LoVo (cell line): ENCODE data around the gene PTGR1.
"Not testable (repeated sequence)": the region's sequence is repeated elsewhere in the genome, so short reads cannot be mapped to it uniquely, and the experiment has no call there.

Source experiments
- DNase-seq: peaks from one replicate; pipeline ENCODE4 v3.0.0-alpha.2; 2016; ENCODE audit warnings: low spot score

PTGR1 gene

DNA sequence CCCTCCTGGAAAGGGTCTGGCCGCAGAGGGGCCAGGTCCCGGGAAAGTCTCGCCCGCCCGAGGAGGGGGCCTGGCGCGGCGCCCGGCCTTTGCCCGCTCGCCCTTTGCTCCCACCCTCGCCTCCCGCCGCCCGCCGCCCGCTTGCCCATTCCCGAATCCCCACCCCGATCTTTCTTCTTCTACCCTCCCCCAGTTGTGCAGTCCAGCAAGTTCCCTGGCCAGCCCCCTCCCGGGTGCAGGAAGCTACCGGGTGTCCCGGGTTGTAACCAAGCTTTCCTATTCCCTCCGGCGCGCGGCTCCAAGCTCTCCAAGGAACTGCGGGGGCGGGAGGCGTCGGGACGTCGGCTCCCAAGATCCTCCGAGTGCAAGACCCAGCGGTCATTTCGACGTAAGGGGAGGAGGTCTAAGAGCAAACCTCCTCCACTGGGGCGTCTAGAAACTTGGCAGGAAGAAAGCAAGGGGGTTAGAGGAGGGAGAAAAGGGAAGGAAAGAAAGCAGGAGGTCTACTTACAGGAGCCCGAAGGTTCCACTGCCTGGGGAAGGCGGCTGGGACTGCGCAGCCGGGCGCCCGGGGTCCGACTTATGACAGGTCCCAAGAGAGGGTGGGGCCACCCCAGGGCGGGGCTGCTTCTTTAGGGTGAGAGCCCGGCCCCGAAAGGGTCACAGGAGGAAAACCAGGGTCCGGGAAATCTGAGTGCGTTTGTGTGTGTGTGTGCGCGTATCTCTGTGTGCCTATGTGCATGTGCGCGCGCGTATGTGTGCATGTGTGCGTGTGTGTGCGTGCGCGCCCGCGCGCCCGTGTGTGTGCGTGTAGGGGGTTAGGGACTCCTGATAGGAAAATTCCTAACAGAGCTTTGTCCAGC, at the start of gene PTGR1:
PTGR1 (minus strand) TSS at position 556 of the 863 bp plus-strand sequence. CDS start 2,225 bp downstream, outside the sequence.
- DNase-seq, result peak; percentile 20

DNA sequence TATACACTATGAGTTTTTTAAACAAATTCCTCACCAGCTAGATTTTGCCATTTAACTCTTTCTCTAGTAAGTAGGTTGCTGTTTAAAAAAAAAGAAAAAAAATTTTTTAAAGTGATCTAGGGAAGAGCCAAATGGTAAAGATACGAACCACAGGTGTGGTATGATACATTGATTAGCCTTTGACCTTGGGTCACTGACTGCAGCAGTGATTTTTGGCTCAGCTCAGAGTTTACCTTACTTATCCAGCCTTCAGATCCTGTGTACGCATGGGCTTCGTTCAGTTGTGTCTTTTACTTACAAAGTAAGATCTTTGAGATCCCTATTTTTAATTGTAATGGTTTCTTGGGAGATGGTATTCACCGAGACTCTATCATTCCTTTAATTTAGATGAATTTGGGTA, 49.6 kb upstream of the PTGR1 start:
- no peak for DNase-seq

DNA sequence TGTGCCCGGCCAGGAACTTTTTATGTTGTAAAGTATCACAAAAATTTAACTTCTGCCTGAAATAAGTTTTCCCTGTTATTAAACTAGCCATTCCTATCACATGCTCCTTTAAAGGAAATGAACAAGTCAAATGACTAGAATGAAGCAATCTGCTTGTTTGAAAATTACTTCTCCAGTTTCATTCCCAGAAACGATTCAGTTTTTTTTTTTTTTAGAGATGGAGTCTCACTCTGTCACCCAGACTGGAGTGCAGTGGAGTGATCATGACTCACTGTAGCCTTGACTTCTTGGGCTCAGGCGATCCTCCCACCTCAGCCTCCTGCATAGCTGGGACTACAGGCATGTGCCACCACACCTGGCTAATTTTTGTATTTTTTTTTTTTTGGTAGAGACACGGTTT, 48.6 kb upstream of the PTGR1 start:
- DNase-seq, result no peak

DNA sequence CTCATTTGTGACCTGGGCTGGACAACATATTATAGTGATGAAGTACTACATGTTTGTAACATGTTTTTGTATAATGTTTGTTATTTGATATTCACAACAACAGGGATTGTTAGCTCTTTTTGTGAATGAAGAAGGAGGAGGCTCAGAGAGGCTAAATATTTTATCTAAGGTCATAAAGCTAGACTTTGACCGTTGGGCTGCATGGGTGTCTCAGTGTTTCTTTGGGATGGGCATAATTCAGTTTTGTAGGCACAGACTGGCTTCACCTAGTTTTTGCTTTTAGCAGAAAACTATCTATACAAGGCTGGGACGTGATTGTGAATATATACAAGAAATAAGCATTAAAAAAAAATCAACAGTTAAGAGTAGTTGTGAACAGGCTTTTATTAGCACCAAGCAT, 47.0 kb upstream of the PTGR1 start:
- no peak for DNase-seq

DNA sequence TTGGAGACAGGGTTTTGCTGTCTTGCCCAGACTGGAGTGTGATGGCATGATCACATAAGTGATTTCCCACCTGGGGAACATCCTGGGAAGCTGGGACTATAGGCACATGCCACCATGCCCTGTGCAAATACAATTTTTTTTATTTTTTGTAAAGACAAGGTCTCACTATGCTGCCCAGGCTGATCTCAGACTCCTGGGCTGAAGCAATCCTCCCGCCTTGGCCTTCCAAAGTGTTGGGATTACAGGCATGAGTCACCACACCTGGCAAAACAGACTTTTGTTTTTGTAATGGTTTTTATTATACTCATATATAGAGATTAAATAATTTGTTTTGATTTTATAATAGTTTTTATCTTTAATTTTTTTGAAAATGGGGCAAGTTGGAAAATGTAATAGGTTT, 46.4 kb upstream of the PTGR1 start:
- no peak for DNase-seq

DNA sequence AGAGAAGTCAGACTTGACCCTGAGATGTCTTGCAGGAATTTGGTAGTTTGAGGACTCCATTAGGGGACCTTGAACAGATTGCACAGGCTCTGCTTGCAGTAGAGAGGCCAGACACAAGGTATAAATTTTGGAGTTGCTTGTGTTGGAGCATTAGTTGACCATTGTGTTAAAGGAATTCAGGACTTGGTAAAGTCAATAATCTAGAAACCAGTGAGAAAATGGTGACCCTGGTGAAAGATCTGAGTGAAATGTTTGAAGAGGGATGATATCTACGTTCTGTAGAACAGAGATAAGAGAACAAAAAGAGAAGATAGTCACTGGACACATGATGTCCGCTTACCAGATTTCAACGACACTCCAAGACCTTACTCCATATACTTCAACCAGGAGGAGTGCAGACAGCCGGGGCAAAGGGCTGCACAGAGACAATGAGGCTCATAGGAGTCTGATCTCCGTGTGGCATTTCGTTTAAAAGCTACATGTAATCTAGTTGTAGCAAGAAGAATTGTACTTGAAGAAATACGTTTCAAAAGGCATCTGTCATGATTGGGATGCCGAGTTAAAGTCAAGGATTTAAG, 44.8 kb upstream of the PTGR1 start:
- no peak for DNase-seq

DNA sequence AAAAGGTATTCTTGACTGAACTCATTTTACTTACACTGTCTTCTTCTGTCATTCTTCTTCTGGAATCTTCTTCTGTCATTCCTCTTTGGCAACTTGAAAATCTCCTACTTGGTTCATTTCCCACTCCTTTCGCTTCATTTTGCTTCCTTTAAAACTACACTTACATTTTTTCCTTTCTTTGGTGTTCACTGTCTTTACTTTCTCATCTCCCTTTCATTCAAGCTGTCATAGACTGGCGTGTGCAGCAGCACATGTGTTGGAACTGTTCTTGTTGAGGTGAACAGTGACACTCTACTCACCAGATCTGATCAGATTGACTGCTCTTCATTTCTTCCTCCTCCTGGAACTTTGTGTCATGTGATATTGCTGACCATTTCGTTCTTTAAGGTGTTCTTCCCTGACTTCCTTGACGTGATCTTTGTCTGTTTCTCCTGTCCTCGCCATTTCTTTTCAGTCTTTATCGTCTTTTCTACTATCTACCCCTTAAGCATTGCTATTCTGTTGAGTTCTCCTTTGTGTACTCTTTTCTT, 38.0 kb upstream of the PTGR1 start:
- no peak for DNase-seq

DNA sequence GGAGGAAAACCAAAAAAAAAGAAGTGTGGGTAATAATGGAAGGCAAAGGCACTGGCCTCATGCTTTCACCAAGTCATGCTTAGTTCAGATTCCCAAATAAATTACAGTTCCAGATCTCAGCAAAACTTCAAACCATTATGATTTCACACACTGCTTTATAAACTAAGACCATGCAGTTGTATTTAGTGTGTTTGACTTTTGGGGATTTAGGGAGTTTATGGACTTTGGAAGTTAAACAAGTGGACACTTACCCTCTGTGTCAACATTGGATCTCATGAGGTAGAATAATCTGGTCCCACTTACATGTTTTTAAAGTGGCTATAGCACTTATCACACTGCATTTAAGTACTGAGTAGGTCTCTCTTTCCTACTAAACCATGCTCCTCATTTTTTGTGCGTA, 35.4 kb upstream of the PTGR1 start:
- no peak for DNase-seq

DNA sequence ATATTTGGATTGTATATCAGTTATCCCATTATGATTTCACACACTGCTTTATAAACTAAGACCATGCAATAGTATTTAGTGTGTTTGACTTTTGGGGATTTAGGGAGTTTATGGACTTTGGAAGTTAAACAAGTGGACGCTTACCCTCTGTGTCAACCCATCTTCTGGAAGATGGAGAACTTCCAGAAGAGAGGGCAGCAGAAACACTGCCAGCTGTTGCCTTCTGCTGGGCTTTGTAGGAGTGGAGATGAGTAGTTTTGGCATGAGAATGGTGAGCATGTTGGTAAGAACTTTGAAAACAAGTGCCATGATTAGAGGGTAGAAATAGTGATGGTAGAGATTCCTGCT, 33.9 kb upstream of the PTGR1 start:
- no peak for DNase-seq

DNA sequence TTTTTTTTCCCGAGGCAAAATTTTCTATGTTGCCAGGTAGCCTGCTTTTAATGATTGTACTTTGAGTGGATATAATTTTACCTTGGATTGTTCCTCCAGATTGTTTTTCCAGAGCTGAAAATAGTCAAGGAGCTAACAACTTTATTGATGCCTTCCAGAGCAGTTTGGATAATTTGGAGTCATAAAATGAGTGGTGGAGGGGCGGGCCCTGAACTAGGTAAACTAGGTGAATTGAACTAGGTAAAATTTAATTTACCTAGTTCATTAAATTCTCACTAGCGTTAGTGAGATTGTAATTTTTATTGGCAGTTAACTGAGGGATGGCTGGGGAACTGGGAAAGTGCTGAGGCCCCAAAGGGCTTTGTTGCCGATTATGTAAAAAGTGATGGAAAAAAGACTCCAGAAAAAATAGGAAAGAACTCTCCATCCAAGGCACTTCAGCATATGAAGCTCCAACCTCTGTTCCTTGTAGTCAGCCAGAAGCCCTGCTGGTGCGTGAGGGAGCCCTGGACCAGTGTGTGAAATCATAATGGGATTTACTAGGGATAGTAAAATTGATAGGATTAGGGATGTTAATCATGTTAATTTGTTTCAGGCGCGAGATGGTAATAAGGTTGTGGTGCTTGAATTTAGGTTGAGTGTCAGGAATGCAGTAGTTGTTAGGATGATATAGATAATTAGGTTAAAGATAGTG, 33.4 kb upstream of the PTGR1 start:
- no peak for DNase-seq

DNA sequence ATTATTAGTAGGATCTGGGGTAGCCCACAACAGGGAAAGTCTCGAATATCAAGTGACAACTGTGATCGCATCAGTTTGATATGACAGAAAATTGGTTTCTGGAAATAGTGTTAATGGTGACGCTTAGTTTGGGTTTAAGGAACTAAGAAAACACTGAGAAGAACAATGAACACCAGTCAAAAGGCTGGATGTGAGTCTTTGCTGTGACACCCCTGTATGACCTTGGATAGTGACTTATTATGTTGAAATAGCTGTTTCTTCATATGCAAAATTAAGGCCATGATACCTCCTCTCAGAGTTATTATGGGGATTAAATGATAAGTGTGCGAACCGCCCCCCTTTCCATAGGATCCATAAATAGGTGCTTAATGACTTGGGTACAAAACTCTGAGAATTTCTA, 32.6 kb upstream of the PTGR1 start:
- no peak for DNase-seq

DNA sequence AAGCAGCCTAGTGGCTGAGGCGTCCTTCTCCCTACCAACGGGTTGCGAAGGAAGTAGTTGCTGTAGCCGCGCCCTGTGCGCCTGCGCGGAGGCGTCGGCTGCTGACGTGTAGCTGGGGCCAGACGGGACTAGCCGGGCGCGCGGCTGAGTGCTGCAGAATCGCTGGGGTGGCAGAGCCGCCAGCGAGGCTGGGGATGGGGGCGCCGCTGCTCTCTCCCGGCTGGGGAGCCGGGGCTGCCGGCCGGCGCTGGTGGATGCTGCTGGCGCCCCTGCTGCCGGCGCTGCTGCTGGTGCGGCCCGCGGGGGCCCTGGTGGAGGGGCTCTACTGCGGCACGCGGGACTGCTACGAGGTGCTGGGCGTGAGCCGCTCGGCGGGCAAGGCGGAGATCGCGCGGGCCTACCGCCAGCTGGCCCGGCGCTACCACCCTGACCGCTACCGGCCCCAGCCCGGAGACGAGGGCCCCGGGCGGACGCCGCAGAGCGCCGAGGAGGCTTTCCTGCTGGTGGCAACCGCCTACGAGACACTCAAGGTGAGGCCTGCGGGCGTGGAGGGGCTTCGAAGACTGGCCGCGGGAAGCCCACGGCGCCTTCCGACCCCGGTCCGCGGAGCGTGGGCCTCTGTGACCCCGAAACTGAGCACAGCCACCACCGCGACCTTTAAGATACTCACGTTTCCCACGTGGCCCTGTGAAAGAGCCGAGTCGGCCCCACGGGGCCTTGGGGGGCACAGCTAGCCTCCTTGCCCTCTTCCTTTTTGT, 31.9 kb upstream of the PTGR1 start, which contains the start of gene DNAJC25:
DNAJC25 (plus strand) TSS at position 121 of the 758 bp plus-strand sequence; CDS start at position 195, 74 bp downstream.
- peak; percentile 98 for DNase-seq

DNA sequence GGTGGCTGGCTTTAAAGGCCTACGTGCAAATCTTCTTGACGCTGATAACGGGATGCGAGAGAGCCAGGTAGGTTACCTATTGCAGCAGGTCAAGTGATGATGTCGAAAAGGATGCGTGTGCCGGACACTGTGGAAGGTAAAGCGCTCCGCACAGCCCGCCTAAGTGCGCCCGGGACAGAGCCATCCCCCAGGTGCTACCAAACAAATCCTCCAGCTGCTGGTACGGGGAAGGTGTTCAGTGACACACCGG, 31.4 kb upstream of the PTGR1 start:
- no peak for DNase-seq

DNA sequence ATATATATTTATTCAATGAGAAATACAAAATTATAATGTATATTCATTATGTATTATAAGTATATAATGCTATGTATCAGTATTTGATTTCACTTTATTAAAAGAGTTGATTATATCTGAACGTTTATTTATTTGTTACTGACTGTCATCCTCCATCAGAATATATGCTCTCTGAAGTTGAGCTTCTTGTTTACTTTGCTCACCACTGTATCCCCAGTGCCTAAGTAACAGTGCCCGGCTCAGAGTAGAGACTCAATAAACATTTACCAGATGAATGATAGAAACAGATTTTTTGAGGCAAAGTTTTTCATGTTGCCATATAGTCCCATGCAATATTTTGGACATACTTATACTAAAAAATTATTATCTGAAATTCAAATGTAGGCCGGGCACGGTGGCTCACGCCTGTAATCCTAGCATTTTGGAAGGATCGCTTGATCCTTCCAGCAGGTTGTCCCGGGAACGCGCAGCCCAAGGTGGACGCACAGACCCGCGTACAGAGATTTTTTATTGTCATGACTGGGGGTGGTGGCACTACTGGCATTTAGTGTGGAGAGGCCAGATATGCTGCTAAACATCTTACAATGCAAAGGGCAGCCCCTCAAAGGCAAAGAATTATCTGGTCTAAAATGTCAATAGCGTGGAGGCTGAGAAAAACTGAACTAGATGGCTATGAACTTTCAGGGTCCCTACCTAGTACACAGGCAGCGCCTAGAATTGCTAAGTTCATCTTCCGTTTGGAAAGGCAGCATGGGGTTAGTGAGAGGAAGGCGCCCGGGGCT, 30.9 kb upstream of the PTGR1 start:
- no peak for DNase-seq

DNA sequence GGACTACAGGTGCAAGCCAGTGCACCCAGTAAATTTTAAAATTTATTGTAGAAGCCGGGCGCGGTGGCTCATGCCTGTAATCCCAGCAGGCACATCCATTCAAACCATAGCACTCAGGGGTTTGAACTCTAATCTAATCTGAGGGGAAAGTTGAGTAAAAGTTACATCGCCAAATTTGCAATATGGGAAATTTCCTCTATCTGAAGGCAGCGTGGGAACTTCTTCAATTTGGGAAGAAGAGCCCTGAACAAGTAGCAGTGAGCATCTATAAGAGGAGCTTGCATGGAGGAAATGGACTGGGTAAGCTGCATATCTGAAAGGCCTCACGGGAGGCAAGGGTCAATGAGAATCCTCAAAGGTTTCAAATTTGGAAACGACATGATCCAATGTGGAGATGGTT, 29.0 kb upstream of the PTGR1 start:
- no peak for DNase-seq

DNA sequence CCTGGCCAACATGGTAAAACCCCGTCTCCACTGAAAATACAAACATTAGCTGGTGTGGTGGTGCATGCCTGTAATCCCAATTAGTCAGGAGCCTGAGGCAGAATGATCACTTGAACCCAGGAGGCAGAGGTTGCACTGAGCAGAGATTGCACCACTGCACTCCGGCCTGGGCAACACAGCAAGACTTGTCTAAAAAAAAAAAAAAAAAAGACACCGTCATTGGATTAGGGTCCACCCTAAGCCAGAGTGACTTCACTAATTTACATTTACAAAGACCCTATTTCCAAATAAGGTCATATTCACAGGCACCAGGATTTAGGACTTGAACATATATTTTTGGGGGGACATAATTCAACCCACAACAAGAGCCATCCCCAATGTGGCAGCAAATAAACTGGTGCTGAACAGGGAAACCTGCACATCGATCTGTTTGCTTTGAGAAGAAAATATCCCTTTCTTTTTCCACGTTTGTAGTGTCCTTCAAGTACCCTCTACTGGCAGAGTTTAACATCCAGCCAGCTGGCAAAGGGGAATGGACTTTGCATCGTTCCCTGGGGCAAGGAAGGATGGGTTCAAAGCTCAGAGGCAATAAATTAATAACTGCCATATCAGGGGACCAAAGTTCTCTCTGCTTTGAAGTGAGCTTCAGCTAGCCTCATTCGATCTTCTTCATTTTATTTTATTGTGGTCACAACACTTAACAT, 28.0 kb upstream of the PTGR1 start:
- DNase-seq, result peak; percentile 78

DNA sequence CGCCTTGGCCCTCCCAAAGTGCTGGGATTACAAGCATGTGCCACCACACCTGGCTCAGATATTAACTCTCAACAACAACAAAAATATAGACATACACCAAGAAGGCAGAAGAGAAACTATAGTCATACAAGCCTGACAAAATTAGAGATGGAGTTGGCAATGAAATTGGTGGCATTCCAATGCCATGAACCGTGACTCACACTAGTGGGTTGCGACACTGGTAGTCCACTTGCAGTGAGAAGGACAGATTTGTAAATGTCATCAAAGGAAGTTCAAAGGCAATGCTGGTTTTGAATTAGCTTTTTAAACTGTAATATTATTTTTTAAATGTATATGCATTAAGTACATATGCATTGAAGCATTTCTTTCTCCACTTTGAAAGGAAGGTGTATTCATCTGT, 23.2 kb upstream of the PTGR1 start:
- peak; percentile 61 for DNase-seq

DNA sequence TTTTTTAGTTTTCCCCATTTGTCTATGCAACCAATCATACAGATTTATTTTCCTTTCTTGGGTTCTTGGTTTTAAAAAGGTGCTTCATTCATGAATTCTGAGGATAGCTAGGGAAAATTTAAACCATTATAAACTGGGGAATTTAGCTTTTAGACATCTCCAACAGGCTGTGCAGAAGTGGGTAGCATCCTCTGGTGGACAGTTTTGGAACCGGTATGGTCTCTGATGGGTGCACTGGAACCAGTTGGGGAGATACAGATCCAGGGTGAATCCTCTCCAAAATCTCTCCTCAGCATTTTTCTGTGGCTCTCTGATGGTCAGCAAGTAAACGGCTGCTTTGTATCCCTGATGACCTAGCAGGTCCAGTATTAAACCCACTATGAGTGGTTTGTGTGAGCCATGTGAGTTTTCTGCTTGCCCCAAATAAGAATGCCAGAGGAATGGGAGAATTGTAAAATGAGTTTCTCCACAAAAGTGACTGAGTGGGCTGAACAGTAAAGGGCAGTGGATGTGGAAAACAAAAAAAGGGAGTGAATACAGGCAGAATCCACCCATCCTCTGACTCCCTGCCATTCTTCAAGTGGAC, 22.5 kb upstream of the PTGR1 start:
- peak; percentile 30 for DNase-seq

DNA sequence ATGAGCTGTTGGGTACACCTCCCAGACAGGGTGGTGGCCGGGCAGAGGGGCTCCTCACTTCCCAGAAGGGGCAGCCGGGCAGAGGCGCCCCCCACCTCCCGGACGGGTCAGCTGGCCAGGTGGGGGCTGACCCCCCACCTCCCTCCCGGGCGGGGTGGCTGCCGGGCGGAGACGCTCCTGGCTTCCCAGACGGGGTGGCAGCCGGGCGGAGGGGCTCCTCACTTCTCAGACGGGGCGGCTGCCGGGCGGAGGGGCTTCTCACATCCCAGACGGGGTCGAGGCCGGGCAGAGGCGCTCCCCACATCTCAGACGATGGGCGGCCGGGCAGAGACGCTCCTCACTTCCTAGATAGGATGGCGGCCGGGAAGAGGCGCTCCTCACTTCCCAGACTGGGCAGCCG, 17.9 kb upstream of the PTGR1 start:
- DNase-seq, result not testable (repeated sequence)

DNA sequence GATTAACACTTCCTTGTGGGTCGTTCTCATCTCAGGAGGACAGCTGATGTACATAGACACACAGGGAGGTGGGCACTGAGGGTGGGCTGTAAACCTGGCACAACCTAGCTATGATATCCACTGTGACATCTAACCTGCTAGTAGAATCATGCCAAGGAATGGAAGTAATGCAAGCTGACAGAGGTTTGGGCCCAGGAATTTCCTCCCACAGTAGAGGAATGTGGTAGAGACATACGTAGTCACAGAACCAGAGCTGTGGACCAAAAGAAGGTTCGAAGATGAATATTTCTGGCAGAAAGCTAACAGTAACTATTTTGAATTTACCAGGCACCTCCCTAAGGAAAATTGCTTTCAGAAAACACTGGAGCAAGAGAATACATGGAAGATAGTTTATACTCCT, 16.5 kb upstream of the PTGR1 start:
- DNase-seq, result no peak
